HUES48 (cell line): ENCODE results near the gene CEP128.

Experiments
- H3K27ac ChIP-seq: one replicate; pipeline ENCODE4 v1.7.0; 2013; ENCODE audit warnings: low read depth, low read length, inconsistent platforms
- H3K27me3 ChIP-seq: 2 replicates; pipeline ENCODE4 v1.6.1; 2013; ENCODE audit warnings: mild to moderate bottlenecking, low read length; ENCODE audit not compliant: control insufficient read depth, insufficient read depth
- H3K36me3 ChIP-seq: 2 replicates; pipeline ENCODE4 v1.6.1; 2013; ENCODE audit warnings: low read length; ENCODE audit not compliant: control insufficient read depth, insufficient read depth
- H3K4me1 ChIP-seq: 2 replicates; pipeline ENCODE4 v1.6.1; 2013; ENCODE audit warnings: mild to moderate bottlenecking, low read length; ENCODE audit not compliant: control insufficient read depth, insufficient read depth
- H3K4me3 ChIP-seq: 2 replicates; pipeline ENCODE4 v1.5.1; 2013; ENCODE audit warnings: mild to moderate bottlenecking, low read depth, low read length
- H3K9ac ChIP-seq: 2 replicates; pipeline ENCODE4 v1.6.1; 2013; ENCODE audit warnings: mild to moderate bottlenecking, low read depth, low read length, moderate library complexity
- H3K9me3 ChIP-seq: 2 replicates; pipeline ENCODE4 v1.6.1; 2013; ENCODE audit warnings: low read length; ENCODE audit not compliant: control insufficient read depth, insufficient read depth

CEP128 gene

DNA sequence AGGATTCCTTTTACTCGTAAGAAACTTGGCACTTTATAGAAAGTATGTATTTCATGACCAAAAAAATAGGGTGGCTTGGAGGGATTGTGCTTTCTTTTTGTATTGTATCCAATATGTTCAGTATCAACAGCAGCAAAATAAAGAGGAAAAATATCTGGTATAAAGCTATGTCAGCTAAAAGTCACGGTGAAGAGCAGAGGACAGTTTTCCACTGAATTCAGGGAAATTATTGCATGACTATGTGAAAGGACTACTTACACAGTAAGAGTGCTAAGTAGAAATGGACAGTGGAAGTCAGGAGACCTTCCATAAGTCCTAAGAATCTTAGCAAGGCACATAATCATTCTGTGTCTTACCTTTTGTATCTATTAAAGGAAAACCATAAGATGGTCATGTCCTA, 33.1 kb upstream of the CEP128 start:
- Histone ChIP-seq H3K27ac (no peak overlapping the region), H3K4me1 (no peaks in the 10 kb centered on the region)

DNA sequence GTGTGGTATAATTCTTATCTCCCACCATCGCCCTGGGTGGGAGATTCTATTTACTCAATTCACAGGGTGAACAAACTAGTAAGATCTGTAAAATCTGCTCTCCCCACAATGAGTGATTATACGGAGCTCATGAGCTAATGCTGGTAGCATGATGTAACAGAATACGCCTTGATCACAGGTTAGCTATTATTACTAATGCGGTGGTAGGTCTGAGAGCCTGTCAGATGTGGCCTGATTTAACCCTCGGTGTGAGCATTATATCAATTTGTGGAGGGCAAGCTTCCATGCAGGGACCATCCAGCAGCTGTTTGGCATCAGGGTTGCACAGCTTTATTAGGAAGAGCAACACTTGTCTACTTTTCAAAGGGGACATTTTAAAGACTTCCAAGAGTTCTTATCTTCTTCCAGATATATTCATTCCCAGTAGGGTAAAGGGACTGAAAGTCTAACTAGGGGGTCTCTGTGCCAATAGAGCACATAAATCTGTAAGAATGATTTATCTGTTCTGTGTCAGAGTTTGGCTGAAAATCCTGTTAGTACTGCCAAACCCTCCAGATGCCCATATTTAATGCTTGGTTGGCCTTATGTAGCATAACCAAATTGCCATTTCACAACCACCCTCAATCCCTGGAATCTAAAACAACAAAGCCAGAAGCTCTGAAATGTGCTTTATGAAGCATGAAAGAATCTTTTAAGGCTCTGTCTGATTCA, 32.5 kb upstream of the CEP128 start:
- H3K4me3 ChIP-seq: no peak overlapping the region

More for the DNA sequence above, 33.1 kb upstream of the CEP128 start:
- H3K9me3 ChIP-seq: no peaks in the 10 kb centered on the region
- H3K9ac ChIP-seq: no peak overlapping the region
- no peak overlapping the region for H3K4me3 ChIP-seq
- no peaks in the 10 kb centered on the region for H3K36me3 ChIP-seq
- no peaks in the 10 kb centered on the region for H3K27me3 ChIP-seq

DNA sequence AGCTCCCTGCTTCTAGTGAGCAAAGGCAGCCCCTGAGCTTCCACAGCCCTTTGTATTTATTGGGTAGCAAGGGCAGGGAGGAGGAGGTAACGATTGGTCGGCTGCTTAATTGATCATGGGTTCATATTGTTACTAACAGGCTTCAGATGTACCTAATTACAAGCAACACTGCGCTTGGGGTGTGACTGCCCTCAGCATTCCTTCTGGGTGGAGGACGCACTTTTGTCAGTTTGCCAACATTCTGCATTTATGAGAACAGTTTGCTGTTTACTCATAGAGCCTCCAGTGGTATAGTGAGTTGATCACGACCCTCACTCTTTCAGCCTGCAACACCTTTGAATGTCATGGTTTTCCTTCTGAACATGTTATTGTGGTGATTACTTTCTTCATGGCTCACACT, 23.5 kb upstream of the CEP128 start:
- H3K9me3 ChIP-seq: no peaks in the 10 kb centered on the region
- peaks cover 3% of the 10 kb centered on the region; the same call in 1 of the 2 replicates for H3K4me1 ChIP-seq
- no peak overlapping the region for H3K4me3 ChIP-seq
- H3K9ac ChIP-seq: no peak overlapping the region
- H3K36me3 ChIP-seq: no peaks in the 10 kb centered on the region
- no peak overlapping the region for H3K27ac ChIP-seq
- no peaks in the 10 kb centered on the region for H3K27me3 ChIP-seq

More for the DNA sequence above, 32.5 kb upstream of the CEP128 start:
- no peaks in the 10 kb centered on the region for H3K9me3 ChIP-seq
- no peaks in the 10 kb centered on the region for H3K36me3 ChIP-seq
- no peak overlapping the region for H3K9ac ChIP-seq
- no peaks in the 10 kb centered on the region for H3K27me3 ChIP-seq
- H3K4me1 ChIP-seq: no peaks in the 10 kb centered on the region
- no peak overlapping the region for H3K27ac ChIP-seq

DNA sequence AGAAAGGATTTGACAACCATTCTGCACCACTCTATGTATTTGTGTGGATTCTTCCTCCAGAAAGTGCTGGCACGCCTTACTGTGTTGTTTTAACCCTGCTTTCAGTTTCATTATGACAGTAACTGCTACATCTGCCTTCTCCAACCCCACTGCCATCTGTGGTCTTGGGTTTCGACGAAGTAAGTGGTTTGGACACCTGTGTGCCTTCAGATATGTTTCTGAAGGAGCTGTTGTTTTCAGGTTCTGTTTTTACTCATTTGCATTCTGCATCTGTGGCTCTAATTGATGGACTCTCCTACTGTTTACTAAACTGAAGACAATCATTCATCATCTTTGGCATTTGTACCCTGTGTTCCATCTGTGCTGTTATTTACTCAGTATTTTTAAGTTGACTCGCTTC, 18.0 kb upstream of the CEP128 start:
- Histone ChIP-seq H3K27me3 (peaks cover 26% of the 10 kb centered on the region), H3K27ac (no peak overlapping the region), H3K4me3 (no peak overlapping the region), H3K4me1 (peaks cover 6% of the 10 kb centered on the region; the same call in 1 of the 2 replicates), H3K36me3 (no peaks in the 10 kb centered on the region), H3K9ac (no peak overlapping the region), H3K9me3 (no peaks in the 10 kb centered on the region)

DNA sequence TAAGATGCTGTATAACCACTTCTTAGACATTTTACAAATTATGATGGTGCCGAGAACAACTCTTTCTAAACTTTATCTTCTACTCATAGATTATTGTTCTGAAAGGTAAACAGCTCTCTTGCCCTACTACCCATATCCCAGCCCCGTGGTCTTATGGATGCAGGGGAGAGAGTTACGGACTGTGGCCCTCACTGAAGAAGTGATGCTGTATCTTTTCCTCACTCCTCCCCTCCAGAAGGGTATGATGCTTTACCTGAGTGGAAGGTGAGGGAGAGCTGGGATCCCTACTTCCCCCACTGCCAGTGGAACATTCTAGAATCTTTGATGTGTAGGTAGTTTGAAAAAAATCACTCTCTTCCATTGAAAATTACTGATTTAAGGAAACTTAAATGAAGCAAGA, 17.4 kb upstream of the CEP128 start:
- Histone ChIP-seq H3K27ac (no peak overlapping the region), H3K9me3 (no peaks in the 10 kb centered on the region), H3K27me3 (peaks cover 26% of the 10 kb centered on the region), H3K36me3 (no peaks in the 10 kb centered on the region), H3K4me1 (peaks cover 8% of the 10 kb centered on the region; the same call in 1 of the 2 replicates), H3K9ac (no peak overlapping the region), H3K4me3 (no peak overlapping the region)

DNA sequence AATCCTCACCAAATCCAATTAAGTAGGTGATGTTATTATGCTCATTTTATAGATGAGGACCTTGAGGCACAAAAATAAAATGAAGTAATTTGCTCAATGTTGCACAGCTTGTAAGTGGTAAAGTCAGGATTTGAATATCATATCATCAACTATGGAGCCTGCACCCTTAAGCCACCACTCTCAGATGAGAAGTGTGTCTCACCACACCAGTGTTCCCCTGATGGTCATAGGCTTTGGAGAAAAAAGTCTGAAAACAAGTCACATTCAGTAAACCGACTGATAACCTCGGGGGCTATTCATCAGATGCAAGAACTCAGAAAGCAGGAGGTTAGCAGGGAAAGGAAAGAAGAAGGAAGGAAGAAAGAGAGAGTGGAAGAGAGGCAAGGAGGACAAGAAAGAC, 16.7 kb upstream of the CEP128 start:
- peaks cover 8% of the 10 kb centered on the region; the same call in 1 of the 2 replicates for H3K4me1 ChIP-seq

DNA sequence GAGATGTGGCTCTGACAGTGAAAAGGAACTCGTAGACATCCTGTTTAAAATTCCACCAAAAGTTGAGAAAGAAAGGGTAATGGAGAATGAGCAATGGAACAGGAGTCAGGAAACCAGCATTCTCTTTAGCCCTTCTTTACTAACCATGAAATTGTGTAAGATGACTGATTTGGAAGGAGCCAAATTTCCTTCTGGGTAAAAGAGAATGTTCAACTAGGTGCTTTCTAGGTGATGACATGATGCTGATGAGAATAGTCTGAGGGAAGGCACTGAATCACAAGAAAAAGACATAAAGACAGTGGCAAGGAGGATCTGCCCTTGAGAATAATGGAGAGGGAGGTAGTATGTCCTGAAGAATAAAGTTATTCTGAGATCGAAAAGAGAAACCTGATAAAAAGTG, 16.1 kb upstream of the CEP128 start:
- Histone ChIP-seq H3K4me3 (no peak overlapping the region), H3K4me1 (peaks cover 8% of the 10 kb centered on the region; the same call in 1 of the 2 replicates), H3K36me3 (no peaks in the 10 kb centered on the region), H3K9ac (no peak overlapping the region), H3K27me3 (peaks cover 26% of the 10 kb centered on the region), H3K27ac (no peak overlapping the region), H3K9me3 (no peaks in the 10 kb centered on the region)

More for the DNA sequence above, 16.7 kb upstream of the CEP128 start:
- Histone ChIP-seq H3K27me3 (peaks cover 26% of the 10 kb centered on the region), H3K9me3 (no peaks in the 10 kb centered on the region), H3K9ac (no peak overlapping the region), H3K36me3 (no peaks in the 10 kb centered on the region), H3K4me3 (no peak overlapping the region), H3K27ac (no peak overlapping the region)

DNA sequence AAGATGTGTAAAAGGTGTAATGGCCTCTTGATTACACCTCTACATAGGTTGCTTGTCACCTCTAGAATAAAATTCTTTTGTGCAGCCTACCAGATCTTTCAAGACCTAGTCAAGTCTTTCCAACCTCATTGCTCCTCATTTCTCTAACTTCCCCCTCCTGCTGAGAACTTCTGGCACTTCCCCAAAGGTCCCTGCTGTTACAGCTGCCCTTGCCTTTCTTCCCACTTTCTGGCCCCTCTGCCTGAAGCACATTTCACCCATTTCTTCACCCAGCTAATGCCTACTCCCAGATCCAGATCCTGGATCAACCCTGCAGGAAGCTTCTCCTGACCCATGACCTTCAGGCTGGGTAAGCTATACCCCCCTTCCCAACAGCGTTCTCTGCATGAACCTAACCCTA, 15.4 kb upstream of the CEP128 start:
- Histone ChIP-seq H3K9me3 (no peaks in the 10 kb centered on the region), H3K27me3 (peaks cover 26% of the 10 kb centered on the region), H3K9ac (no peak overlapping the region), H3K36me3 (no peaks in the 10 kb centered on the region), H3K4me3 (no peak overlapping the region), H3K4me1 (peaks cover 8% of the 10 kb centered on the region; the same call in 1 of the 2 replicates), H3K27ac (no peak overlapping the region)

DNA sequence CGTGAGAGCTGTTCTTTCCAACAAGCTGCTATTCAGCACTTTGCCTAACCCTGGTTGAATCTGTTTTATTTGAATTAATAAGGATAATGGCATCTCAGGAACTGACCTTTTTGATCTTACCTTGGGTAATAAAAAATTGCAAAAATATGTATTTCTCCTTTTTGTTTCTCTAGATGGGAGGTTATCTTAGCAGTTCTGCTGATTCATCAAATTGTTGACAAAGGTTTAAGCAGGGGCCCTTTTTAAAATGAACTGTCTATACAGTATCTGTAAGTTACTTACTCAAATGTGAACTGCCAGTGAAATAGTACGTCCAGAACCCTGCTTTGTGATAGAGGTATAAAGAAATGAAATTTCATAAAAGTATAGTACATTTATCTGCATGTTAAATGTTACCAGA, 14.6 kb upstream of the CEP128 start:
- H3K27me3 ChIP-seq: peaks cover 26% of the 10 kb centered on the region
- H3K27ac ChIP-seq: no peak overlapping the region
- no peak overlapping the region for H3K9ac ChIP-seq
- peaks cover 8% of the 10 kb centered on the region; the same call in 1 of the 2 replicates for H3K4me1 ChIP-seq
- H3K4me3 ChIP-seq: no peak overlapping the region
- no peaks in the 10 kb centered on the region for H3K9me3 ChIP-seq
- no peaks in the 10 kb centered on the region for H3K36me3 ChIP-seq

DNA sequence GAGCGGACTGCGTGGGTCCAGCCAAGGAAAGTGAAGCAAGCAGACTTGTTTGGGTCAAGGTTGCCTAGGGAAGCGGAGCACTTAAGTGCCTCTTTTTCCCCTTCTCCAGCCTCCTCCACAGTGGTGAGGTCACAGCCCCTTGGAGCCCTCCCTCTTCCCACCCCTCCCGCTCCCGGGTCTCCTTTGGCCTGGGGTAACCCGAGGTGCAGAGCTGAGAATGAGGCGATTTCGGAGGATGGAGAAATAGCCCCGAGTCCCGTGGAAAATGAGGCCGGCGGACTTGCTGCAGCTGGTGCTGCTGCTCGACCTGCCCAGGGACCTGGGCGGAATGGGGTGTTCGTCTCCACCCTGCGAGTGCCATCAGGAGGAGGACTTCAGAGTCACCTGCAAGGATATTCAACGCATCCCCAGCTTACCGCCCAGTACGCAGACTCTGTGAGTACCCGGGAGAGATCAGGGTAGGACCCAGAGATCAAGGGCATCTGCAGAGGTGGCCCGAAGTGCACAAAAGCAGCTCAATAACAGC, 13.9 kb upstream of the CEP128 start, which contains the start of gene TSHR:
Gene TSHR, plus strand, starts transcription at position 206 of the 526 bp plus-strand sequence. Its CDS starts 60 bp downstream, at position 266.
- H3K27ac ChIP-seq: no peak within 1 kb of the TSS
- no peaks in the 10 kb centered on the region for H3K36me3 ChIP-seq
- H3K4me1 ChIP-seq: peaks cover 8% of the 10 kb centered on the region; the same call in 1 of the 2 replicates
- H3K27me3 ChIP-seq: peaks cover 26% of the 10 kb centered on the region
- H3K4me3 ChIP-seq: peak within 1 kb of the TSS; percentile 75
- no peaks in the 10 kb centered on the region for H3K9me3 ChIP-seq
- H3K9ac ChIP-seq: peak within 1 kb of the TSS; percentile 56; the same call in 1 of the 2 replicates

DNA sequence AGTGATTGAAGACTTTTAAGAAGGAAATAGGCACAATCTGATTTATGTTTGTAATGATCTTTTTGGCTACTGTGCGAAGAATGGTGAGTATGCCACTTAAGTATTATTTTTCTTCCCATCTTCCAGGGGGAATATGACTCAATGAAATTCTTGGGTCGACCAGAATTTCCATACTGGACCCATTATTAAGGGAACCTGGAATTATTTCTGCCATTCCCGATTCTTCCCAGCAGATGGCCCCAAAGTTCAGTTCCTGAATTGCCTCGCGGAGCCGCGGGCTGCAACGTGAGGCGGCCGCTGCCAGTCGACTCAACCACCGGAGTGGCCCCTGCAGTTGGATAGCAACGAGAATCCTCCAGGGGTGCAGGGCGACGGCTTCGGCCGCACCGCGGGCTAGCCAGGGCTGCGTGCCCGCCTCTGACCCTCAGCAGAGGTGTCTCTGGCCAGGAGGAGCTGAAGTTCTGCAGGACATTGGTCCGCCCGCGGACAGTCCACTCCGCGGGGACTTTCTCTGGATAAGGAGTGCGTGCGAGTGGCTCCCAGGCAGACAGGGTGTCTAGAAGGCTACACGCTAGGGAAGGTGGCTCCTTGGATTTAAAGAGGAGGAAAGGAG, 13.3 kb upstream of the CEP128 start:
- no peaks in the 10 kb centered on the region for H3K36me3 ChIP-seq
- no peaks in the 10 kb centered on the region for H3K9me3 ChIP-seq
- peak overlapping the region; percentile 75 for H3K4me3 ChIP-seq
- H3K27ac ChIP-seq: no peak overlapping the region
- H3K9ac ChIP-seq: peak overlapping the region; percentile 56; the same call in 1 of the 2 replicates
- 0 out of 2 replicates have a peak, but pooled peaks cover 3% of the 10 kb centered on the region for H3K4me1 ChIP-seq
- H3K27me3 ChIP-seq: peaks cover 26% of the 10 kb centered on the region
